ENCODE results near the gene KPNA1.
"Not testable (repeated sequence)": the region's sequence is repeated elsewhere in the genome, so short reads cannot be mapped to it uniquely, and the experiment has no call there.

The KPNA1 gene

DNA sequence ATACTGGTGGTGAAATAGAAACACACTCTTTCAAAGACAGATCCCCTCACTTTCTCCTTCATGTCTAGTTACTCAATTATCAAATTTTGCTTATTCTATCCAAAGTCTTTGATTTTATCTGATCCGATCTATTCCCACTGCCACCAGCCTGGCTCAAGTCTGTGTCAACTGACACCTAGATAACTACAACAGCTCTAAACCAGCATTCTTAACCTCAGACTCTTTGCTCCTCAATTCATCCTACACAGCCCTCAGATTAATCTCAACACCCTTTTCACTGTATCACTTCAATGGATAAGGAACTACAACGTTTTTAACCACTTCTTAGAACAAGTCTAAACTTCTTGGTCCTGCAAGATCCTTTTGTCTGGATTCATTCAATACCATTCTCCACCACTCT is 9.1 kb downstream of the KPNA1 start:
- Histone ChIP-seq H3K4me3 (ENCODE audit: low read length in 2 of 2) (no peak overlapping the region), H3K4me2 (ENCODE audit: insufficient read depth, low read length, poor library complexity, severe bottlenecking) (no peak overlapping the region)

DNA sequence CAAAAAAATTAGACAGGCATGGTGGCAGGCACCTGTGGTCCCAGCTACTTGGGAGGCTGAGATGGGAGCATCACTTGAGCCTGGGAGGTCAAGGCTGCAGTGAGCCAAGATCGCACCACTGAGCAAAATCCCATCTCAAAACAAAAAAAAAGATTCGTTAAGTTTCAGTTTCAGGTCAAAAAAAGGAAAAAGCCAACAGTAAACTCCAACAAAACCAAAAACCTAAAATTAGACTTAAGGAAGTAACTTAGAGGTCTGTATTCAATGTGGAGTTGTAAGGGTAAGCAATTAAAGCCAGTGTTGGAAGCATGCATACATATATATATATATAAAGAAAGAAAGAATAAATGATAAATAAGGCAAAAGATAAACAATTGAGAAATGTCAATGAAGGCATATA is 11.8 kb downstream of the KPNA1 start:
- Histone ChIP-seq H3K23ac (ENCODE audit: low read depth, low read length, poor library complexity) (no peak overlapping the region), H3K18ac (ENCODE audit: low read length) (no peak overlapping the region), H3K27me3 (ENCODE audit: control insufficient read depth in 3 of 3, insufficient read depth in 3 of 3, low read depth in 1 of 3, low read length in 3 of 3) (no peaks in the 10 kb centered on the region), H3K4ac (ENCODE audit: low read length) (no peak overlapping the region), H2AK5ac (ENCODE audit: low read depth, low read length) (no peak overlapping the region), H3K79me1 (ENCODE audit: low read depth, low read length) (peaks cover 4% of the 10 kb centered on the region), H2BK120ac (ENCODE audit: low read depth, low read length) (no peak overlapping the region), H3K14ac (ENCODE audit: low read length) (no peak overlapping the region), H3K36me3 (replicated peaks in 1 of 2; ENCODE audit: control insufficient read depth in 2 of 2, insufficient read depth in 2 of 2, low read length in 2 of 2) (peaks cover 0 to 7% of the 10 kb centered on the region in 2 donors), H2BK15ac (ENCODE audit: low read length) (no peak overlapping the region), H3K9ac (ENCODE audit: low read depth, low read length, poor library complexity) (no peak overlapping the region), H4K8ac (ENCODE audit: low read depth, low read length) (no peak overlapping the region), H4K91ac (ENCODE audit: low read depth, low read length, poor library complexity) (no peak overlapping the region), H3K27ac (replicated peaks; ENCODE audit: low read length) (no peak overlapping the region), H2BK5ac (ENCODE audit: low read length) (no peak overlapping the region), H2BK12ac (ENCODE audit: low read length) (no peak overlapping the region), H3K4me2 (ENCODE audit: insufficient read depth, low read length, poor library complexity, severe bottlenecking) (no peak overlapping the region), H2AFZ (ENCODE audit: low read length) (no peak overlapping the region), H3K9me3 (replicated peaks in 1 of 2; ENCODE audit: control insufficient read depth in 2 of 2, insufficient read depth in 1 of 2, low read depth in 1 of 2, low read length in 2 of 2) (peaks cover 0 to 16% of the 10 kb centered on the region in 2 donors), H3K4me1 (ENCODE audit: control insufficient read depth in 2 of 2, insufficient read depth in 1 of 2, low read depth in 1 of 2, low read length in 2 of 2) (peaks cover 0 to 2% of the 10 kb centered on the region in 2 donors), H3K4me3 (ENCODE audit: low read length in 2 of 2) (no peak overlapping the region)
- WGBS, 2 donors (ENCODE audit: extremely low coverage in 2 of 2, insufficient read length in 2 of 2, insufficient replicate concordance in 1 of 2), result no CpG with 5 or more reads among the region's 2 CpGs
- no peak for DNase-seq (ENCODE audit: low spot score)

More for the DNA sequence above, 9.1 kb downstream of the KPNA1 start:
- Histone ChIP-seq H4K8ac (ENCODE audit: low read depth, low read length) (no peak overlapping the region), H3K4me1 (ENCODE audit: control insufficient read depth in 2 of 2, insufficient read depth in 1 of 2, low read depth in 1 of 2, low read length in 2 of 2) (peaks cover 0 to 2% of the 10 kb centered on the region in 2 donors), H3K79me1 (ENCODE audit: low read depth, low read length) (peaks cover 4% of the 10 kb centered on the region), H3K23ac (ENCODE audit: low read depth, low read length, poor library complexity) (no peak overlapping the region), H3K9ac (ENCODE audit: low read depth, low read length, poor library complexity) (no peak overlapping the region), H3K27ac (replicated peaks; ENCODE audit: low read length) (no peak overlapping the region), H2BK120ac (ENCODE audit: low read depth, low read length) (no peak overlapping the region), H3K36me3 (replicated peaks in 1 of 2; ENCODE audit: control insufficient read depth in 2 of 2, insufficient read depth in 2 of 2, low read length in 2 of 2) (peaks cover 0 to 13% of the 10 kb centered on the region in 2 donors), H2BK5ac (ENCODE audit: low read length) (no peak overlapping the region), H3K9me3 (replicated peaks in 1 of 2; ENCODE audit: control insufficient read depth in 2 of 2, insufficient read depth in 1 of 2, low read depth in 1 of 2, low read length in 2 of 2) (peaks cover 0 to 19% of the 10 kb centered on the region in 2 donors), H3K14ac (ENCODE audit: low read length) (no peak overlapping the region), H3K18ac (ENCODE audit: low read length) (no peak overlapping the region), H3K27me3 (ENCODE audit: control insufficient read depth in 3 of 3, insufficient read depth in 3 of 3, low read depth in 1 of 3, low read length in 3 of 3) (no peaks in the 10 kb centered on the region), H4K91ac (ENCODE audit: low read depth, low read length, poor library complexity) (no peak overlapping the region), H2BK12ac (ENCODE audit: low read length) (no peak overlapping the region), H2AFZ (ENCODE audit: low read length) (no peak overlapping the region), H2AK5ac (ENCODE audit: low read depth, low read length) (no peak overlapping the region), H3K4ac (ENCODE audit: low read length) (no peak overlapping the region), H2BK15ac (ENCODE audit: low read length) (no peak overlapping the region)
- DNase-seq (ENCODE audit: low spot score), result no peak
- WGBS, 2 donors (ENCODE audit: extremely low coverage in 2 of 2, insufficient read length in 2 of 2, insufficient replicate concordance in 1 of 2), result no CpG with 5 or more reads among the region's 2 CpGs

DNA sequence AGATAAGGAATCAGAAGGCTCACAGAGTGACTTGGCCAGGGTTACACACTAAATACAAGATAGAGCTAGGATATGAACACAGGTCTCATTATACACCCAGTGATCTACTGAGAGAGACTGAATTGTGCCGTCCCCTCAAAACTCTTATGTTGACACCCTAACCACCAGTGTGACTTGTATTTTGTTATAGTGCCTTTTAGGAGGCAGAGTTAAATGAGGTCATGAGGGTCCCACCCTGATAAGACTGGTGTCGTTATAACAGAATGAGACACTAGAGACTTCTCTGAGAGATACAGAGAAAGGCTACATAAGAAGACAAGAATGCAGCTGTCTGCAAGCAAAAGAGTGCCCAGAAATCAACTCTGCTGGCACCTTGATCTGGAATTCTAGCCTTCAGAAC is 12.6 kb downstream of the KPNA1 start:
- Histone ChIP-seq H2BK120ac (ENCODE audit: low read depth, low read length) (no peak overlapping the region), H3K27ac (replicated peaks; ENCODE audit: low read length) (no peak overlapping the region), H3K9ac (ENCODE audit: low read depth, low read length, poor library complexity) (no peak overlapping the region), H2AK5ac (ENCODE audit: low read depth, low read length) (no peak overlapping the region), H3K36me3 (replicated peaks in 1 of 2; ENCODE audit: control insufficient read depth in 2 of 2, insufficient read depth in 2 of 2, low read length in 2 of 2) (peaks cover 0 to 7% of the 10 kb centered on the region in 2 donors), H4K91ac (ENCODE audit: low read depth, low read length, poor library complexity) (no peak overlapping the region), H3K79me1 (ENCODE audit: low read depth, low read length) (peaks cover 4% of the 10 kb centered on the region), H3K4me1 (ENCODE audit: control insufficient read depth in 2 of 2, insufficient read depth in 1 of 2, low read depth in 1 of 2, low read length in 2 of 2) (peaks cover 0 to 2% of the 10 kb centered on the region in 2 donors), H3K4me2 (ENCODE audit: insufficient read depth, low read length, poor library complexity, severe bottlenecking) (no peak overlapping the region), H3K9me3 (replicated peaks in 1 of 2; ENCODE audit: control insufficient read depth in 2 of 2, insufficient read depth in 1 of 2, low read depth in 1 of 2, low read length in 2 of 2) (peaks cover 0 to 16% of the 10 kb centered on the region in 2 donors), H2BK12ac (ENCODE audit: low read length) (no peak overlapping the region), H3K4me3 (ENCODE audit: low read length in 2 of 2) (no peak overlapping the region), H4K8ac (ENCODE audit: low read depth, low read length) (no peak overlapping the region), H3K27me3 (ENCODE audit: control insufficient read depth in 3 of 3, insufficient read depth in 3 of 3, low read depth in 1 of 3, low read length in 3 of 3) (no peaks in the 10 kb centered on the region), H2BK5ac (ENCODE audit: low read length) (no peak overlapping the region), H2AFZ (ENCODE audit: low read length) (no peak overlapping the region), H3K18ac (ENCODE audit: low read length) (no peak overlapping the region), H3K23ac (ENCODE audit: low read depth, low read length, poor library complexity) (no peak overlapping the region), H3K14ac (ENCODE audit: low read length) (no peak overlapping the region), H2BK15ac (ENCODE audit: low read length) (no peak overlapping the region), H3K4ac (ENCODE audit: low read length) (no peak overlapping the region)
- no peak for DNase-seq (ENCODE audit: low spot score)
- WGBS, 2 donors (ENCODE audit: extremely low coverage in 2 of 2, insufficient read length in 2 of 2, insufficient replicate concordance in 1 of 2), result no CpG with 5 or more reads among the region's 2 CpGs

DNA sequence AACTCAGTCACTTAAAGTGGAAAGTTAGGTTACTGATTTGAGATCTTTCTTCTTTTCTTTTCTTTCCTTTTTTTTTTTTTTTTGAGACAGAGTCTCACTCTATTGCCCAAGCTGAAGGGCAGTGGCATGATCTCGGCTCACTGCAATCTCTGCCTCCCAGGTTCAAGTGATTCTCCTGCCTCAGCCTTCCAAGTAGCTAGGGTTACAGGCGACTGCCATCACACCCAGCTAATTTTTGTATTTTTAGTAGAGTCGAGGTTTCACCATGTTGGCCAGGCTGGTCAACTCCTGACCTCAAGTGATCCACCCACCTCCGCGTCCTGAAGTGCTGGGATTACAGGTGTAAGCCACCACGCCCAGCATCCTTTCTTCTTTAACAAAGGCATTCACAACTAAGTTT is 13.8 kb downstream of the KPNA1 start:
- H2AFZ ChIP-seq (ENCODE audit: low read length), result not testable (repeated sequence)

More for the DNA sequence above, 13.8 kb downstream of the KPNA1 start:
- not testable (repeated sequence) for H3K4ac ChIP-seq (ENCODE audit: low read length); H3K9ac ChIP-seq (ENCODE audit: low read depth, low read length, poor library complexity); H2BK5ac ChIP-seq (ENCODE audit: low read length); H3K18ac ChIP-seq (ENCODE audit: low read length); H2AK5ac ChIP-seq (ENCODE audit: low read depth, low read length); H3K23ac ChIP-seq (ENCODE audit: low read depth, low read length, poor library complexity); H2BK120ac ChIP-seq (ENCODE audit: low read depth, low read length); H3K79me1 ChIP-seq (ENCODE audit: low read depth, low read length); H2BK15ac ChIP-seq (ENCODE audit: low read length); DNase-seq (ENCODE audit: low spot score); H3K27ac ChIP-seq (replicated peaks; ENCODE audit: low read length); H3K27me3 ChIP-seq (ENCODE audit: control insufficient read depth in 3 of 3, insufficient read depth in 3 of 3, low read depth in 1 of 3, low read length in 3 of 3); H3K4me2 ChIP-seq (ENCODE audit: insufficient read depth, low read length, poor library complexity, severe bottlenecking); H3K14ac ChIP-seq (ENCODE audit: low read length); H3K4me3 ChIP-seq (ENCODE audit: low read length in 2 of 2); H3K4me1 ChIP-seq (ENCODE audit: control insufficient read depth in 2 of 2, insufficient read depth in 1 of 2, low read depth in 1 of 2, low read length in 2 of 2); H2BK12ac ChIP-seq (ENCODE audit: low read length); H4K8ac ChIP-seq (ENCODE audit: low read depth, low read length); H4K91ac ChIP-seq (ENCODE audit: low read depth, low read length, poor library complexity)
- Histone ChIP-seq H3K36me3 (replicated peaks in 1 of 2; ENCODE audit: control insufficient read depth in 2 of 2, insufficient read depth in 2 of 2, low read length in 2 of 2) (peaks cover 0 to 11% of the 10 kb centered on the region in 2 donors), H3K9me3 (replicated peaks in 1 of 2; ENCODE audit: control insufficient read depth in 2 of 2, insufficient read depth in 1 of 2, low read depth in 1 of 2, low read length in 2 of 2) (peaks cover 0 to 16% of the 10 kb centered on the region in 2 donors)
- WGBS, 2 donors (ENCODE audit: extremely low coverage in 2 of 2, insufficient read length in 2 of 2, insufficient replicate concordance in 1 of 2), result no CpG with 5 or more reads among the region's 6 CpGs
